ENCODE measurements around the gene YBEY. TPM values are rescaled to one million over a fixed set of nuclear protein-coding genes. Genes with fewer than 3 reads are reported as not detected.
A peak's percentile ranks its signal among the peaks of the same experiment; 100 is the strongest.

The YBEY gene
- total RNA-seq, 2 donors from 2014 or later: 19.6 to 23.3 TPM

GRCh38 chr21:46344219-46344915, 58.2 kb downstream of the YBEY start:
- H3K36me3 ChIP-seq (ENCODE audit: control insufficient read depth, insufficient read depth, low read length): peaks cover 58% of the 10 kb centered on the region
- no peaks in the 10 kb centered on the region for H3K9me3 ChIP-seq (ENCODE audit: control insufficient read depth, low read length)
- H3K9ac ChIP-seq (ENCODE audit: extremely low read depth, low read length, poor library complexity, severe bottlenecking): no peak overlapping the region
- Mint-ChIP-seq H3K27ac (peak overlapping the region; percentile 48), H3K4me1 (no peaks in the 10 kb centered on the region), H3K27me3 (ENCODE audit: insufficient read depth) (no peaks in the 10 kb centered on the region), H3K9me3 (no peaks in the 10 kb centered on the region), H3K36me3 (ENCODE audit: low read depth) (peaks cover 84% of the 10 kb centered on the region), H3K4me3 (no peak overlapping the region)
- H3K27me3 ChIP-seq (ENCODE audit: control insufficient read depth, insufficient read depth, low read length, poor library complexity, severe bottlenecking): no peaks in the 10 kb centered on the region
- WGBS, 2 experiments (ENCODE audit: insufficient coverage in 1 of 2, insufficient read length in 1 of 2): 90 to 94% methylated on average over 18 to 20 of the region's 20 CpGs
- DNase-seq: no peak
- H3K27ac ChIP-seq (ENCODE audit: low read depth, low read length): no peak overlapping the region
- TF ChIP-seq, protein P1, sequence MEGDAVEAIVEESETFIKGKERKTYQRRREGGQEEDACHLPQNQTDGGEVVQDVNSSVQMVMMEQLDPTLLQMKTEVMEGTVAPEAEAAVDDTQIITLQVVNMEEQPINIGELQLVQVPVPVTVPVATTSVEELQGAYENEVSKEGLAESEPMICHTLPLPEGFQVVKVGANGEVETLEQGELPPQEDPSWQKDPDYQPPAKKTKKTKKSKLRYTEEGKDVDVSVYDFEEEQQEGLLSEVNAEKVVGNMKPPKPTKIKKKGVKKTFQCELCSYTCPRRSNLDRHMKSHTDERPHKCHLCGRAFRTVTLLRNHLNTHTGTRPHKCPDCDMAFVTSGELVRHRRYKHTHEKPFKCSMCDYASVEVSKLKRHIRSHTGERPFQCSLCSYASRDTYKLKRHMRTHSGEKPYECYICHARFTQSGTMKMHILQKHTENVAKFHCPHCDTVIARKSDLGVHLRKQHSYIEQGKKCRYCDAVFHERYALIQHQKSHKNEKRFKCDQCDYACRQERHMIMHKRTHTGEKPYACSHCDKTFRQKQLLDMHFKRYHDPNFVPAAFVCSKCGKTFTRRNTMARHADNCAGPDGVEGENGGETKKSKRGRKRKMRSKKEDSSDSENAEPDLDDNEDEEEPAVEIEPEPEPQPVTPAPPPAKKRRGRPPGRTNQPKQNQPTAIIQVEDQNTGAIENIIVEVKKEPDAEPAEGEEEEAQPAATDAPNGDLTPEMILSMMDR (conservative IDR thresholded peaks at IDR 0.05): no peak
- no peak overlapping the region for H3K4me3 ChIP-seq (ENCODE audit: low read length)
- H3K4me1 ChIP-seq (ENCODE audit: control insufficient read depth, insufficient read depth, low read length): no peaks in the 10 kb centered on the region

- Histone ChIP-seq H3K4me1 (ENCODE audit: control insufficient read depth, insufficient read depth, low read length) (no peaks in the 10 kb centered on the region), H3K9ac (ENCODE audit: extremely low read depth, low read length, poor library complexity, severe bottlenecking) (no peak overlapping the region), H3K4me3 (ENCODE audit: low read length) (no peak overlapping the region), H3K27ac (ENCODE audit: low read depth, low read length) (no peak overlapping the region), H3K36me3 (ENCODE audit: control insufficient read depth, insufficient read depth, low read length) (peaks cover 52% of the 10 kb centered on the region), H3K9me3 (ENCODE audit: control insufficient read depth, low read length) (no peaks in the 10 kb centered on the region), H3K27me3 (ENCODE audit: control insufficient read depth, insufficient read depth, low read length, poor library complexity, severe bottlenecking) (no peaks in the 10 kb centered on the region)
- DNase-seq: no peak
- Mint-ChIP-seq H3K4me1 (no peaks in the 10 kb centered on the region), H3K9me3 (no peaks in the 10 kb centered on the region), H3K4me3 (no peak overlapping the region), H3K27ac (peak overlapping the region; percentile 44), H3K27me3 (ENCODE audit: insufficient read depth) (no peaks in the 10 kb centered on the region), H3K36me3 (ENCODE audit: low read depth) (peaks cover 83% of the 10 kb centered on the region)
- TF ChIP-seq, protein P1 (conservative IDR thresholded peaks at IDR 0.05): no peak
- WGBS, 2 experiments (ENCODE audit: insufficient coverage in 1 of 2, insufficient read length in 1 of 2): 93 to 96% methylated on average over 14 of the region's 14 CpGs
These were observed 59.7 kb downstream of the YBEY start for GRCh38 chr21:46345861-46346260.

- no peak overlapping the region for H3K9ac ChIP-seq (ENCODE audit: extremely low read depth, low read length, poor library complexity, severe bottlenecking)
These were observed 60.4 kb downstream of the YBEY start for GRCh38 chr21:46346296-46347202.

More at GRCh38 chr21:46346296-46347202, 60.4 kb downstream of the YBEY start:
- no peak for DNase-seq
- no peak overlapping the region for H3K27ac ChIP-seq (ENCODE audit: low read depth, low read length)
- no peak overlapping the region for H3K4me3 ChIP-seq (ENCODE audit: low read length)
- TF ChIP-seq, protein P1 (conservative IDR thresholded peaks at IDR 0.05): no peak
- peaks cover 59% of the 10 kb centered on the region for H3K36me3 ChIP-seq (ENCODE audit: control insufficient read depth, insufficient read depth, low read length)
- H3K9me3 ChIP-seq (ENCODE audit: control insufficient read depth, low read length): no peaks in the 10 kb centered on the region
- Mint-ChIP-seq H3K4me1 (no peaks in the 10 kb centered on the region), H3K9me3 (no peaks in the 10 kb centered on the region), H3K27ac (peak overlapping the region; percentile 45), H3K36me3 (ENCODE audit: low read depth) (peaks cover 86% of the 10 kb centered on the region), H3K4me3 (no peak overlapping the region), H3K27me3 (ENCODE audit: insufficient read depth) (no peaks in the 10 kb centered on the region)
- H3K27me3 ChIP-seq (ENCODE audit: control insufficient read depth, insufficient read depth, low read length, poor library complexity, severe bottlenecking): no peaks in the 10 kb centered on the region
- WGBS, 2 experiments (ENCODE audit: insufficient coverage in 1 of 2, insufficient read length in 1 of 2): 94 to 95% methylated on average over 16 to 34 of the region's 34 CpGs
- no peaks in the 10 kb centered on the region for H3K4me1 ChIP-seq (ENCODE audit: control insufficient read depth, insufficient read depth, low read length)

Data from endodermal cell (in vitro differentiated cells).